NCI-H1417 (cell line): ENCODE data around the gene PLEKHB2.
A peak's percentile ranks its signal among the peaks of the same experiment; 100 is the strongest.
"Not testable (repeated sequence)": the region's sequence is repeated elsewhere in the genome, so short reads cannot be mapped to it uniquely, and the experiment has no call there.

Source experiments
- DNase-seq, 3 experiments: peaks; one replicate each; lab custom pipeline; 2025; lab: John Stamatoyannopoulos, UW

PLEKHB2 gene

DNA sequence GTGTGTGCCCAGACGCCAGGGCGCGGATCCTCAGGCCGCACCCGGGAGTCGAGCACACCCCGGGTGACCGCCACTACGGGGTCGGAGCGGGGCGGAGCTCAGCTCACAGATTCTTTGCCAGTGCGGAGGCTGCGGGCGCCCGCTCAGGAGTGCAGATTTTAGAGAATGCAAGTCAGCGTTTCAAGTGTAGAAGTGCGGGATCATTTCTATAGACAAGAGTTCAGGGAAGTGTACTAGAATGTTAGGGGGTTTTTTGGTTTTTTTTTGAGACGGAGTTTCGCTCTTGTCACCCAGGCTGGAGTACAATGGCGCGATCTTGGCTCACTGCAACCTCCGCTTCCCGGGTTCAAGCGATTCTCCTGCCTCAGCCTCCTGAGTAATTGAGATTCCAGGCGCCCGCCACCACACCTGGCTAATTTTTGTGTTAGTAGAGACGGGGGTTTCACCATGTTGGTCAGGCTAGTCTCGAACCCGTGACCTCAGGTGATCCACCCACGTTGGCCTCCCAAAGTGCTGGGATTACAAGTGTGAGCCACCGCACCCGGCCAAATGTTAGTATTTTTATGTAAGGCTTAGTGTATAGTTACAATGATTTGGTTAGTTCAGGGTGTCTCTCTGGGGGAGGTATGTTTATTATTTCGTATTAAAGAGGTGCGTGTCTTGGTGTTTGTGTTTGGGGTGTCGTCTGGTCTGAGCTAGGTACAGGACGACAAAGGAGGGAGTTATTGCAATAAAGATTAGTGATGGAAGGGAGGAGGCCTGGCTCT lies 11.3 kb upstream of the PLEKHB2 start:
- peak in 2 of 3 experiments; percentile 93 to 94 for DNase-seq

GRCh38 chr2:131094463-131095281 lies 10.5 kb upstream of the PLEKHB2 start:
- DNase-seq, result no peak

GRCh38 chr2:131103165-131103564 lies 2.0 kb upstream of the PLEKHB2 start:
- no peak for DNase-seq

GRCh38 chr2:131104487-131105155 lies 515 bp upstream of the PLEKHB2 start:
- DNase-seq, result peak; percentile 76 to 96 (median 90)

- DNase-seq, result peak in 2 of 3 experiments; percentile 28 to 45
These were observed 1.0 kb downstream of the PLEKHB2 start for GRCh38 chr2:131105950-131106801.

DNA sequence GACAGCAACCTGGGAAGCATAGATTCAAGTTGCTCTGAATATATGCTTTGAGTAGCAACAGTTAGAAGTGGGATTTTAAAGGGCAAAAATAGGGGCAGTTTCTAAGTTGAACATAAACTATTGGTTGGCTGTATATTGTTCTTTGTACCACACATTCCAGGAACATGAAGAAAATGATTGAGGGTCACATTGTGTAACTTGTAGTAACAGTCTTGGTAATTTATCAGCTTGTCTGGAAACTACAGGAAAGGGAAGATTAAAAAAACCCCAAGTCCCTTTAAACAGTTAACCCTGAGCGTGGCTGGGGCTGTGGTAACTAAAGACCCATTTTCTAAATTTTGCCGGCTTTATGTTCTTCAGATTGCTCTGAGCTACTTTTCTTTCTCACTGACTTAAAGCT lies 7.4 kb downstream of the PLEKHB2 start:
- no peak for DNase-seq

GRCh38 chr2:131113566-131114227 lies 8.6 kb downstream of the PLEKHB2 start:
- no peak for DNase-seq

DNA sequence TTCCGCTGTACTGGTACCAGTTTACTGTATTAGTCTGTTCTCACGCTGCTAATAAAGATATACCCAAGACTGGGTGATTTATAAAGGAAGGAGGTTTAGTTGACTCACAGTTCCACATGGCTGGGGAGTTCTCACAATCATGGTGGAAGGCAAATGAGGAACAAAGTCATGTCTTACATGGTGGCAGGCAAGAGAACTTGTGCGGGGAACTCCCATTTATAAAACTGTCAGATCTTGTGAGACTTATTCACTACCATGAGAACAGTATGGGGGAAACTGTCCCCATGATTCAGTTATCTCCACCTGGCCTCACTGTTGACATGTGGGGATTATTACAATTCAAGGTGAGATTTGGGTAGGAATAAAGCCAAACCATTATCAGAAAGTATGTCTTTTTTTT lies 9.8 kb downstream of the PLEKHB2 start:
- not testable (repeated sequence) for DNase-seq

- DNase-seq, result no peak
These were observed 10.6 kb downstream of the PLEKHB2 start for GRCh38 chr2:131115752-131116151.

DNA sequence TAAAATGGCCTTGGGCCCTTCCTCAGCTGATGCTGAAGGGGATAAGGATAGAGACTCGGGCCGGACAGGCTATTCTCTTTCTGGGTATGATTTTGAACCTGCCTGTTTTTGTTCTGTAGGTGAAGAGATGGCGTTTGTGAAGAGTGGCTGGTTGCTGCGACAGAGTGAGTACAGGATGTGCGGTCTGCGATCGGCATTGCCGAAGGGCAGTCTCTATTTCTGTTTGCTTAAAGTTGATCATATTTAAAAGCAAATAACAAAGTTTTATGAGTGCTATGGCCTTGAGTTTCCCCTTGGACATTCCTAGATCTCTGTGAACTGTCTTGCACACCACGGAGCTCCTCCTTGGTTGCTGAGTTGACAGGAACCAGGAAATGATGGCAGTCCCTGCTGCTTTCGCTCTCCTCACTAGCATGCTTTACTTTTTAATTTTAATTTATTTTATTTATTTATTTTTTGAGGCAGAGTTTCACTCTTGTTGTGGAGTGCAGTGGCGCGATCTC lies 15.7 kb downstream of the PLEKHB2 start:
- DNase-seq, result no peak

DNA sequence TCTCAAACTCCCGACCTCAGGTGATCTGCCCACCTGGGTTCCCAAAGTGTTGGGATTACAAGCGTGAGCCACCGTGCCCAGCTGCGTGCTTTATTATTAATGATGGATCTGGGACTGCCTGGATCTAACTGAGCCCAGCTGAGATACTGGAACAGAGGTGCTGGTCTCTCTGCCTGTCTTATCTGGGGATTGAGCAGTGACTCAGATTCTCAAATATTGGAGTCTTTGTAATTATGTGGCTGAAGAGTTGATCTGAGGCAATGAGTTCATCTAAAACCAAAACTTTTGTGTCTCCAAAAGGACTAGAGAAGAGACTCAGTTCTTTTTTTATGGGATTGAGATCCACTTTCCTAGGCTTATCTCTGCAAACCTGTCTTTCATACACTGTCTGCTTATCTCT lies 16.3 kb downstream of the PLEKHB2 start:
- no peak for DNase-seq

DNA sequence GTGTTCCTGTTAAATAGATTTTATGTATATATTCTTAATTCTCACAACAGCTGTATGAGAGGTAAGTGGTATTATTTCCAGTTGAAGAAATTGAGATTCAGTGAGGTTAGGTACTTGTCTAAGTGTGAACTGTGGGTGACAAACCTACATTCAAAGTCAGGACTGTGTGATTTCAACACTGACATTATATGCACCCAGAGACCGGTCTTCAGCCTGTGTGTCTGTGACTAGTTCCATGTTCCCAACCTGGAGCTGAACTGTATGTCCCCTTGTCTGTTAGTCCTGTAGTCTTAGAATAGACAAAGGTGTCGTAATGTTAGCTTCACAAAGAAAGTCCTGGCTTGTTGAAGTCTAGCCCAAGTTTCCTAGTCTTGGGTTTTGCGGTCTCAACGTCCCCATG lies 17.4 kb downstream of the PLEKHB2 start:
- no peak for DNase-seq

- no peak for DNase-seq
These were observed 18.1 kb downstream of the PLEKHB2 start for GRCh38 chr2:131123192-131123591.

- peak in 2 of 3 experiments; percentile 41 to 88 for DNase-seq
These were observed 20.1 kb downstream of the PLEKHB2 start for GRCh38 chr2:131125195-131125757.

DNA sequence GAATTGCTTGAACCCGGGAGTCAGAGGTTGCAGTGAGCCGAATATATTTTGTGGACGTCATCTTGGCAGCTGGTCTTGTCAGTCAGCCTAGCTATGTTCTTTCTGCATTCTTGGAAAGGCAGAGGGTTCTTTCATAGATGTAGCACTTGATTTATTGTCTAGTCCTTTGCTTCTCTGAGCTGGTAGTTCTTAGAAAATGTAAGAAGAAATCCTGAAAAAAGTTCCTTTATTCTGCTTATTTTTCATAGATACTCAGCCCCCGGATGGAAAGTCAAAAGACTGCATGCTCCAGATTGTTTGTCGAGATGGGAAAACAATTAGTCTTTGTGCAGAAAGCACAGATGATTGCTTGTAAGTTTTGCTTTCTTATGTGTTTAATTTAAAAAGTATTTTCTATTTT lies 21.3 kb downstream of the PLEKHB2 start:
- DNase-seq, result no peak

- no peak for DNase-seq
These were observed 21.9 kb downstream of the PLEKHB2 start for GRCh38 chr2:131127076-131127475.

GRCh38 chr2:131127981-131128380 lies 22.8 kb downstream of the PLEKHB2 start:
- DNase-seq, result no peak

DNA sequence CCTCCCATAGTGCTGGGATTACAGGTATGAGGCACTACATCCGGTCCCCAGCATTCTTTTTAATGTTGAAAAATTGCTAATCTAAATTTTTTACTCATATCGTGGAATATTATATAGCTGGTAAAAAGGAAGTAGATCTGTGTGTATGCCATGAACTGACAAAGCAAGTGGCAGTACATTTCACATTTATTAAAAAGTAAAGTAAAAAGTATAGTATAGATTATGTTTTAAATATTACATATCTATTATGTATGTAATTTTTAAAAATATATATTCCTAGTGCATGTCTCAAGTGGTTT lies 25.1 kb downstream of the PLEKHB2 start:
- no peak for DNase-seq

- DNase-seq, result no peak
These were observed 27.6 kb downstream of the PLEKHB2 start for GRCh38 chr2:131132729-131133128.

- no peak for DNase-seq
These were observed 35.4 kb downstream of the PLEKHB2 start for GRCh38 chr2:131140581-131140980.

DNA sequence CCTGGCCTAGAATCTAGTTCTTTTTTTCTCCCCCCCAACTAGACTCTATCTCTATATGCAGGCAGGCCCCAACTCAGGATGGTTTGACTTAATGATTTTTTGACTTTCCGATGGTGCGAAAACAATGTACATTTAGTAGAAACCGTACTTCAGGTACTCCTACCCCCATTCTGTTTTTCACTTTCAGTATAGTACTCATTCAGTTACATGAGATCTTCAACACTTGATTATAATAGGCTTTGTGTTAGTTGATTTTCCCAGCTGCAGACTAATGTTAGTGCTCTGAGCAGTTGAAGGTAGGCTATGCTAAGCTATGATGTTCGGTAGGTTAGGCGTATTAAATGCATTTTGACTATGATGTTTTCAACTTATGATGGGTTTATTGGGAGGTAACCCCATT lies 37.7 kb downstream of the PLEKHB2 start:
- DNase-seq, result no peak
